ENCODE results near the gene ABCG5. TPM values are rescaled to one million over a fixed set of nuclear protein-coding genes. Genes with fewer than 3 reads are reported as not detected.

ABCG5 gene
- total RNA-seq, 2 donors from 2014 or later = not detected

GRCh38 chr2:43802135-43802534 is 36.5 kb downstream of the ABCG5 start:
- H3K9me3 Mint-ChIP-seq = no peaks in the 10 kb centered on the region
- no peak for ATAC-seq (replicated peaks)
- no peaks in the 10 kb centered on the region for H3K4me1 Mint-ChIP-seq
- no peak overlapping the region for H3K4me3 Mint-ChIP-seq
- H3K27ac Mint-ChIP-seq = no peak overlapping the region
- H3K36me3 Mint-ChIP-seq (ENCODE audit: low read depth) = no peaks in the 10 kb centered on the region
- no peaks in the 10 kb centered on the region for H3K27me3 Mint-ChIP-seq

- no peaks in the 10 kb centered on the region for H3K4me1 Mint-ChIP-seq
- no peak overlapping the region for H3K27ac Mint-ChIP-seq
- no peaks in the 10 kb centered on the region for H3K27me3 Mint-ChIP-seq
- H3K36me3 Mint-ChIP-seq (ENCODE audit: low read depth) = no peaks in the 10 kb centered on the region
- no peaks in the 10 kb centered on the region for H3K9me3 Mint-ChIP-seq
- no peak overlapping the region for H3K4me3 Mint-ChIP-seq
- ATAC-seq (replicated peaks) = no peak
Observed at GRCh38 chr2:43800894-43801293, 37.7 kb downstream of the ABCG5 start.

GRCh38 chr2:43798300-43798699 is 40.3 kb downstream of the ABCG5 start:
- H3K9me3 Mint-ChIP-seq = no peaks in the 10 kb centered on the region
- H3K27me3 Mint-ChIP-seq = no peaks in the 10 kb centered on the region
- ATAC-seq (replicated peaks) = no peak
- no peaks in the 10 kb centered on the region for H3K4me1 Mint-ChIP-seq
- no peak overlapping the region for H3K4me3 Mint-ChIP-seq
- H3K36me3 Mint-ChIP-seq (ENCODE audit: low read depth) = peaks cover 16% of the 10 kb centered on the region
- no peak overlapping the region for H3K27ac Mint-ChIP-seq

DNA sequence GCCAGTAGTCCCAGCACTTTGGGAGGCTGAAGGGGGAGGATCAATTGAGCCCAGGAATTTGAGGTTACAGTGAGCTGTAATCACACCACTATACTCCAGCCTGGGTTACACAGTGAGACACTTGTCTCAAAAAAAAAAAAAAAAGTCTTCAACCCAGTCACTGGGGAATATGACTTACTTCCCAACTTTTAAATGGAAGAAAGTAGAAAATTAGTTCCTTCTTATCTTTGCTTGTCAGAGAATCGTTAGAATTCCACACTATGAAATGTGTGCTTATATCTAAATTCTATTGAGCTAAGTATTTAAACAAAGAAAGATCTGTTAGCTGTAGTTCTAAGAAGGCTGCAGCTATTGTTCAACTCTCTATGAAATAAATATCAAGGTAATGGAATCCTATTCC is 42.4 kb downstream of the ABCG5 start:
- no peak for ATAC-seq (replicated peaks)
- Mint-ChIP-seq H3K27me3 (no peaks in the 10 kb centered on the region), H3K9me3 (no peaks in the 10 kb centered on the region), H3K36me3 (ENCODE audit: low read depth) (peaks cover 16% of the 10 kb centered on the region), H3K27ac (no peak overlapping the region), H3K4me1 (no peaks in the 10 kb centered on the region), H3K4me3 (no peak overlapping the region)

GRCh38 chr2:43794956-43795355 is 43.7 kb downstream of the ABCG5 start:
- Mint-ChIP-seq H3K9me3 (no peaks in the 10 kb centered on the region), H3K27ac (no peak overlapping the region), H3K27me3 (no peaks in the 10 kb centered on the region), H3K4me1 (no peaks in the 10 kb centered on the region), H3K4me3 (no peak overlapping the region), H3K36me3 (ENCODE audit: low read depth) (peaks cover 18% of the 10 kb centered on the region)
- ATAC-seq (replicated peaks) = no peak

DNA sequence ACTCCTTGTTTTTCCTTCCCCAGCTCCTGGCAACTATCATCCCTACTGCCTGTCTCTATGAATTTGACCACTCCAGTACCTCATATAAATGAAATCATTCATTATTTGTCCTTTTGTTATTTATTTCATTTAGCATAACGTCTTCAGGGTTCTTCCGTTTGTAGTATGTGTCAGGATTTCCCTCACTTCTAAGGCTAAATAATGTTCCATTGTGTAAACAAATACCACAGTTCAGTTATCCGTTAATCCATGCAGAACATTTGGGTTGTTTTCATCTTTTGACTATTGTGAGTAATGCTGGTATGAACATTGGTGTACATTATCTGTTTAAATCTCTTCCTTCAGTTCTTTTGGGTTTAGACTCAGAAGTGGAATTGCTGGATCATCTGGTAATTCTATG is 46.0 kb downstream of the ABCG5 start:
- Mint-ChIP-seq H3K27me3 (no peaks in the 10 kb centered on the region), H3K27ac (no peak overlapping the region), H3K9me3 (no peaks in the 10 kb centered on the region), H3K4me1 (no peaks in the 10 kb centered on the region), H3K4me3 (no peak overlapping the region), H3K36me3 (ENCODE audit: low read depth) (peaks cover 29% of the 10 kb centered on the region)
- no peak for ATAC-seq (replicated peaks)

DNA sequence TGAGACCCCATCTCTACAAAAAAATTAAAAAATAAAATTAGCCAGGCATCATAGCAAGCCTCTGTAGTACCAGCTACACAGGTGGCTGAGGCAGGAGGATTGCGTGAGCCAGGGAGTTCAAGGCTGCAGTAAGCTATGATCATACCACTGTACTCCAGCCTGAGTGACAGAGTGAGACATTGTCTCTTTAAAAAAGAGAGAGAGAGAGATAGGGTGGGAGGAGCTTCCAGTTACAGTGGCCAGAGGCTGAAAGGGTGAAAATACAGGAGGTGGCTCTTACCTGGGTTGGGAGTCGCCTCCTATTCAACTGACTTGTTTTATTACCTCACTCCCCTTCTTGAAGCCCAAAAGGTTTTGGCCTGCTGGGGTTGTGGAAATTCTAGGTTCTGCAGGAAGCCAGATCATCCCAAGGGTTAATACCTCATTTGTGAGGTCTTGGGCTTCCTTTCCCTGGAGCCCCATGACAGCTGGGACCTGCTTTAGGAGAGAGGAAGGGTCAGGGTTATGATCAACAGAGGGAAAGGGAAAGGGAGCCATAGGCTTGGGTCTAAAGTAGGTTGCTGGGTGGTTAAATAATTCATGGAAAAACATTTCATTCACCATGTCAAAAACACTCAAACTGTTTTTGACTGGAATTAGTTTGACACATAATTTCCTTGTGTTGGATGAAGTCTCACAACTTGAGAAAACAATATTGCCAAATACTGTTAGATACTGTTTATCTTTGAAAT is 47.4 kb downstream of the ABCG5 start:
- no peak for ATAC-seq (replicated peaks)
- Mint-ChIP-seq H3K36me3 (ENCODE audit: low read depth) (peaks cover 29% of the 10 kb centered on the region), H3K9me3 (no peaks in the 10 kb centered on the region), H3K4me3 (no peak overlapping the region), H3K27ac (no peak overlapping the region), H3K27me3 (no peaks in the 10 kb centered on the region), H3K4me1 (no peaks in the 10 kb centered on the region)

GRCh38 chr2:43790147-43790546 is 48.5 kb downstream of the ABCG5 start:
- ATAC-seq (replicated peaks) = no peak
- no peak overlapping the region for H3K27ac Mint-ChIP-seq

GRCh38 chr2:43788646-43789045 is 50.0 kb downstream of the ABCG5 start:
- no peaks in the 10 kb centered on the region for H3K27me3 Mint-ChIP-seq
- H3K27ac Mint-ChIP-seq = no peak overlapping the region

More at GRCh38 chr2:43790147-43790546, 48.5 kb downstream of the ABCG5 start:
- H3K36me3 Mint-ChIP-seq (ENCODE audit: low read depth) = peaks cover 29% of the 10 kb centered on the region
- H3K4me1 Mint-ChIP-seq = no peaks in the 10 kb centered on the region
- no peaks in the 10 kb centered on the region for H3K9me3 Mint-ChIP-seq
- H3K4me3 Mint-ChIP-seq = no peak overlapping the region
- no peaks in the 10 kb centered on the region for H3K27me3 Mint-ChIP-seq

GRCh38 chr2:43787895-43788294 is 50.7 kb downstream of the ABCG5 start:
- peak overlapping the region; percentile 23 for H3K27ac Mint-ChIP-seq

More at GRCh38 chr2:43788646-43789045, 50.0 kb downstream of the ABCG5 start:
- no peak for ATAC-seq (replicated peaks)
- no peak overlapping the region for H3K4me3 Mint-ChIP-seq
- no peaks in the 10 kb centered on the region for H3K9me3 Mint-ChIP-seq
- H3K4me1 Mint-ChIP-seq = no peaks in the 10 kb centered on the region
- peaks cover 14% of the 10 kb centered on the region for H3K36me3 Mint-ChIP-seq (ENCODE audit: low read depth)

DNA sequence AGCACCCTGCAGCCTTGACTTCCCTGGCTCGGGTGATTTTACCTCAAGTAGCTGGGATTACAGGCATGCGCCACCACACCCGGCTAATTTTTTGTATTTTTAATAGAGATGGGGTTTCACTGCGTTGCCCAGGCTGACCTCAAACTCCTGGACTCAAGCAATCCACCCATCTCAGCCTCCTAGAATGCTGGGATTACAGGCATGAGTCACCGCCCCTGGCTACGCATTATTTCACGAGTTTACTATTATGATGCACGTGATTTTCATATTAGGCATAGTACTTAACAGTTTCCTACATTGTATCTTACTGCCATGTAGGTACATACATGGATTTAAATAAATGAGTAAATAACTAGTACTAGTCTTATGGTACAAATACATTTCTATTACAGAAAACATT is 60.4 kb downstream of the ABCG5 start:
- H3K9me3 Mint-ChIP-seq = no peaks in the 10 kb centered on the region
- H3K27me3 Mint-ChIP-seq = no peaks in the 10 kb centered on the region
- no peak for ATAC-seq (replicated peaks)
- no peaks in the 10 kb centered on the region for H3K36me3 Mint-ChIP-seq (ENCODE audit: low read depth)
- peaks cover 8% of the 10 kb centered on the region for H3K4me1 Mint-ChIP-seq
- no peak overlapping the region for H3K4me3 Mint-ChIP-seq
- no peak overlapping the region for H3K27ac Mint-ChIP-seq

More at GRCh38 chr2:43787895-43788294, 50.7 kb downstream of the ABCG5 start:
- peak; percentile 70 for ATAC-seq (replicated peaks)
- Mint-ChIP-seq H3K4me1 (no peaks in the 10 kb centered on the region), H3K36me3 (ENCODE audit: low read depth) (peaks cover 13% of the 10 kb centered on the region), H3K9me3 (no peaks in the 10 kb centered on the region), H3K27me3 (no peaks in the 10 kb centered on the region), H3K4me3 (no peak overlapping the region)

DNA sequence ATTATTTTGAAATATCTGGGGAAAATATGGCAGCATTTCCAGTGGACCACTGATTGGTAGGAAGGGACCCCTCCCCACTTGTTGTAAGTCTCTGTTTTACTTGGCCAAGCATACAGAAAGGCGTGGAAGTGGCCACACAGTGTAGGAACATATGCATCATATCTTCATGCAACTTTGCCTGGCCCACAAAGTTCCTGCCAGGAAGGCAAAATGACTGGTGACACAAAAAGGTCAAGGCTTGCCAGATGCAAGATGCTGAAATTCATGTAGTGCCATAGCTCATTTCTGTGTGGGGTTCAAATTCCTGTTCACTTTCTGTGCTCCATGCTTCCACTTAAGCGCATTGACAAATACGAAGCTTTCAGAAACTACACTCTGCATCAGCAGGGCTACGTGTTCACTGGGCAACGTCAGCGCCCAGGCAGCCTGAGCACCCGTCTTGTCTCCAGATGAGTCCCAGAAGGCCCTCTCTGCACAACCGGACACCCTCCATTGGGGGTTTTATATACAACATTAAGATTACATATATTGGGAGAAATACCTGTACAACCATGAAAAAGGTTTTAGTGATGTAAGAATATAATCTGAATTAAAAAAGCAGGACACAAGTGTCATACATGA is 61.2 kb downstream of the ABCG5 start:
- Mint-ChIP-seq H3K9me3 (no peaks in the 10 kb centered on the region), H3K4me3 (no peak overlapping the region), H3K36me3 (ENCODE audit: low read depth) (no peaks in the 10 kb centered on the region), H3K4me1 (peaks cover 8% of the 10 kb centered on the region), H3K27me3 (no peaks in the 10 kb centered on the region), H3K27ac (no peak overlapping the region)
- no peak for ATAC-seq (replicated peaks)

- Mint-ChIP-seq H3K4me3 (no peak overlapping the region), H3K4me1 (peaks cover 8% of the 10 kb centered on the region), H3K27me3 (no peaks in the 10 kb centered on the region), H3K36me3 (ENCODE audit: low read depth) (no peaks in the 10 kb centered on the region), H3K9me3 (no peaks in the 10 kb centered on the region), H3K27ac (no peak overlapping the region)
- ATAC-seq (replicated peaks) = peak; percentile 29
Observed at GRCh38 chr2:43776324-43776723, 62.3 kb downstream of the ABCG5 start.

DNA sequence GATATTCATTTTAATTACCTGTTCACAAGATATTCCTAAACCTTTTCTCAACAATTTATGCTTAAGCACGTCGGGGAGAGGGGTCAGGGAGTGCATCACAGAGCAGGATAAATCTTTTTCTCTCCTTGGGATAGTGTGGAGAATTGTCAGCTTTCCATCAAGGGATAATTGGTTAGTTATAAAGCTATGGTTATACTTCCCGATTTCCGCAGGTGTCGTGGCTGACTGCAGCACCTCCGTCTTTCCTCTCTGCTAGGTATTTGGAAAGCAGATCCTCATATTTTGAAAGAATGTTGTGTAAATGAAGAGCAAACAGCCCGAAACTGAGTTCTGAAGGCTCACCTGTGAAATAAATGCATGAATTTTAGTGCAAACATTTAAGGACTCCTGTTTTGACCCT is 64.0 kb downstream of the ABCG5 start:
- Mint-ChIP-seq H3K9me3 (no peaks in the 10 kb centered on the region), H3K27ac (peak overlapping the region; percentile 91), H3K36me3 (ENCODE audit: low read depth) (no peaks in the 10 kb centered on the region), H3K4me1 (peaks cover 8% of the 10 kb centered on the region), H3K27me3 (peaks cover 3% of the 10 kb centered on the region), H3K4me3 (peak overlapping the region; percentile 93)
- ATAC-seq (replicated peaks) = no peak

- Mint-ChIP-seq H3K9me3 (no peaks in the 10 kb centered on the region), H3K27me3 (peaks cover 3% of the 10 kb centered on the region), H3K4me1 (peaks cover 8% of the 10 kb centered on the region), H3K4me3 (peak within 1 kb of the TSS; percentile 93), H3K27ac (peak within 1 kb of the TSS; percentile 91), H3K36me3 (ENCODE audit: low read depth) (no peaks in the 10 kb centered on the region)
- ATAC-seq (replicated peaks) = peak; percentile 99
Observed at GRCh38 chr2:43773876-43774613, 64.6 kb downstream of the ABCG5 start, which contains the start of gene DYNC2LI1. Gene DYNC2LI1, plus strand, starts transcription at chr2:43774039. Its CDS starts 100 bp downstream, at chr2:43774139.
